GM23338 (cell line): ENCODE data around the gene PDE6A. TPM values are rescaled to one million over a fixed set of nuclear protein-coding genes. Genes with fewer than 3 reads are reported as not detected.

ENCODE experiments used
- ATAC-seq: fragments of 200-7000 bp; cut with Tn5 transposase; 3 replicates; pipeline ENCODE4 v1.9.1; 2020
- DNase-seq: peaks from one replicate; pipeline ENCODE4 v3.0.0-alpha.2; 2015; ENCODE audit warnings: low spot score
- H2AFZ ChIP-seq: fragments of 200-600 bp; sonication (generic); 2 replicates; pipeline ENCODE4 v1.8.0; 2016; ENCODE audit warnings: antibody characterized with exemption, mild to moderate bottlenecking, moderate library complexity
- H3F3A ChIP-seq: fragments of 200-600 bp; sonication (generic); replicated peaks from 2 replicates; pipeline ENCODE4 v1.8.0; 2017; ENCODE audit warnings: antibody characterized with exemption, mixed run types, low read depth
- H3K27ac ChIP-seq: fragments of 200-600 bp; sonication (generic); 2 replicates; pipeline ENCODE4 v1.6.1; 2016; ENCODE audit warnings: low read depth
- H3K27me3 ChIP-seq: fragments of 200-600 bp; sonication (generic); 2 replicates; pipeline ENCODE4 v1.8.0; 2016; ENCODE audit warnings: mild to moderate bottlenecking, mixed run types, moderate library complexity; ENCODE audit not compliant: insufficient read depth
- H3K36me3 ChIP-seq: fragments of 200-600 bp; sonication (generic); 2 replicates; pipeline ENCODE4 v1.8.0; 2016; ENCODE audit warnings: mild to moderate bottlenecking; ENCODE audit not compliant: insufficient read depth
- H3K4me1 ChIP-seq: fragments of 200-600 bp; sonication (generic); 2 replicates; pipeline ENCODE4 v1.8.0; 2016; ENCODE audit warnings: mild to moderate bottlenecking, moderate library complexity; ENCODE audit not compliant: insufficient read depth
- H3K4me2 ChIP-seq: fragments of 200-600 bp; sonication (generic); 2 replicates; pipeline ENCODE4 v1.7.1; 2017; ENCODE audit warnings: mixed run types
- H3K4me3 ChIP-seq: fragments of 200-600 bp; sonication (generic); 2 replicates; pipeline ENCODE4 v1.6.1; 2016; ENCODE audit warnings: mixed run types
- H3K79me2 ChIP-seq: fragments of 200-600 bp; sonication (generic); replicated peaks from 2 replicates; pipeline ENCODE4 v1.8.0; 2017; ENCODE audit warnings: mild to moderate bottlenecking; ENCODE audit not compliant: insufficient read depth
- H3K9me2 ChIP-seq: fragments of 200-600 bp; sonication (generic); 2 replicates; pipeline ENCODE4 v1.8.0; 2017; ENCODE audit not compliant: insufficient read depth
- H4K20me1 ChIP-seq: fragments of 200-600 bp; sonication (generic); replicated peaks from 2 replicates; pipeline ENCODE4 v1.8.0; 2017; ENCODE audit warnings: mild to moderate bottlenecking; ENCODE audit not compliant: insufficient read depth
- H3K27ac Mint-ChIP-seq: 2 replicates; pipeline ENCODE4 v1.8.0; 2020; ENCODE audit warnings: inconsistent platforms, mild to moderate bottlenecking, moderate library complexity, mixed read lengths
- H3K27me3 Mint-ChIP-seq: 3 replicates; pipeline ENCODE4 v1.8.0; 2022; ENCODE audit warnings: low read depth, mild to moderate bottlenecking, moderate library complexity, mixed read lengths, inconsistent platforms; ENCODE audit not compliant: insufficient read depth, poor library complexity
- H3K36me3 Mint-ChIP-seq: 3 replicates; pipeline ENCODE4 v1.8.0; 2021; ENCODE audit warnings: low read depth, mild to moderate bottlenecking, inconsistent platforms, moderate library complexity, mixed read lengths
- H3K4me1 Mint-ChIP-seq: 3 replicates; pipeline ENCODE4 v1.8.0; 2020; ENCODE audit warnings: mild to moderate bottlenecking, inconsistent platforms, mixed read lengths
- H3K4me3 Mint-ChIP-seq: 3 replicates; pipeline ENCODE4 v1.8.0; 2021; ENCODE audit warnings: moderate library complexity, mild to moderate bottlenecking, inconsistent platforms, mixed read lengths
- H3K9me3 Mint-ChIP-seq: 3 replicates; pipeline ENCODE4 v1.8.0; 2020; ENCODE audit warnings: moderate library complexity, mild to moderate bottlenecking, inconsistent platforms, mixed read lengths
- CREB1 ChIP-seq: fragments of 250-450 bp; sonication (Bioruptor Pico); IDR thresholded peaks from 2 replicates; pipeline ENCODE4 v1.5.0; 2020; ENCODE audit warnings: low read depth, mild to moderate bottlenecking, moderate library complexity
- EZH2 ChIP-seq: fragments of 200-600 bp; sonication (generic); IDR thresholded peaks from one replicate; pipeline ENCODE4 v1.8.0; 2017; ENCODE audit warnings: antibody characterized with exemption, mild to moderate bottlenecking, low read depth; ENCODE audit not compliant: unreplicated experiment
- EZH2phosphoT487 ChIP-seq: fragments of 200-600 bp; sonication (generic); IDR thresholded peaks from one replicate; pipeline ENCODE4 v1.8.1; 2018; ENCODE audit warnings: antibody characterized with exemption; ENCODE audit not compliant: unreplicated experiment
- STAT1 ChIP-seq: IDR thresholded peaks from one replicate; pipeline ENCODE4 v1.6.1; 2016; ENCODE audit warnings: antibody characterized with exemption; ENCODE audit not compliant: unreplicated experiment
- ZNF114 ChIP-seq: fragments of 250-450 bp; sonication (Bioruptor Pico); IDR thresholded peaks from 2 replicates; pipeline ENCODE4 v1.5.0; 2020; ENCODE audit warnings: mild to moderate bottlenecking, moderate library complexity
- ZNF331 ChIP-seq: fragments of 250-450 bp; sonication (Bioruptor Pico); IDR thresholded peaks from 2 replicates; pipeline ENCODE4 v1.5.0; 2020; ENCODE audit warnings: low read depth, mild to moderate bottlenecking, moderate library complexity
- polyA plus RNA-seq: library from polyadenylated mRNA; unstranded; fragments of >200 nt; fragmentation: Nextera tagmentation; extraction: Ambion mirVana; gene quantifications from 2 replicates; pipeline ENCODE4 v1.2.1, GENCODE V29; 2016
- total RNA-seq: library from RNA; depleted of rRNA; stranded (reverse); fragments of >200 nt; shearing (Covaris generic); gene quantifications from 2 replicates; pipeline ENCODE4 v1.2.3, GENCODE V29; 2014
- TF ChIP-seq, protein P1 (sequence below), 2 experiments: fragments of 200-600 bp in 1 of 2; sonication (generic) in 1 of 2; conservative IDR thresholded peaks; 2 replicates each; pipeline versions ENCODE4 v1.5.1 to v1.6.1; 2016 to 2017; ENCODE audit warnings: antibody characterized with exemption in 2 of 2, low read depth in 2 of 2, mild to moderate bottlenecking in 2 of 2, moderate library complexity in 1 of 2
- TF ChIP-seq, protein P2 (sequence below): fragments of 250-450 bp; sonication (Bioruptor Pico); IDR thresholded peaks from 2 replicates; pipeline ENCODE4 v1.5.0; 2020; ENCODE audit warnings: mild to moderate bottlenecking, moderate library complexity
- TF ChIP-seq, protein P3 (sequence below): IDR thresholded peaks from one replicate; pipeline ENCODE4 v1.6.1; 2018; ENCODE audit warnings: antibody characterized with exemption; ENCODE audit not compliant: unreplicated experiment
- TF ChIP-seq, protein P4 (sequence below): IDR thresholded peaks from 2 replicates; pipeline ENCODE4 v1.6.1; 2016; ENCODE audit warnings: antibody characterized with exemption

The PDE6A gene
- total and polyA plus RNA-seq, 2 experiments from 2014 or later, result 0.08 TPM; not detected in 1

DNA sequence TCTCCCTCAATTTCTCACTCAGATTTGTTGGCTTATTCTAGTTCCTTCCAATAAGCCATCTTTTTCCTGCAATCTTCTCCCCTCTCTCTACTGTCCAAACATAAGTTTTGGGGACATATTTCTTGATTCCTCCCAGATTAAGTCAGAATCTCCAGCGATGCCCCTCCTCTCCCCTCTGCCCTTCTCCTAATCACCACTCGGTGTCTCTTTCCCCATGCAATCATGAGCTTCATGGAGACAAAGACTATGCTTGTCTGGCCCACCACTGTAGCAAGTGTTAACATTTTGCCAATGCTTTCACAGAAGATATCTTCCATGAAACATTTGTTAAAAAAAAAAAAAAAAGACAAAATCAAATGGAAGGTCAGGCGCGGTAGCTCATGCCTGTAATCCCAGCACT, 42.4 kb downstream of the PDE6A start:
- Histone ChIP-seq H3K79me2 (no peaks in the 10 kb centered on the region), H3K4me3 (no peak overlapping the region), H2AFZ (no peak overlapping the region), H3K9me2 (no peaks in the 10 kb centered on the region), H3F3A (no peaks in the 10 kb centered on the region), H3K36me3 (no peaks in the 10 kb centered on the region), H3K4me2 (no peak overlapping the region), H3K27ac (no peak overlapping the region), H3K4me1 (no peaks in the 10 kb centered on the region), H3K27me3 (no peaks in the 10 kb centered on the region), H4K20me1 (no peaks in the 10 kb centered on the region)
- TF ChIP-seq, protein P1, sequence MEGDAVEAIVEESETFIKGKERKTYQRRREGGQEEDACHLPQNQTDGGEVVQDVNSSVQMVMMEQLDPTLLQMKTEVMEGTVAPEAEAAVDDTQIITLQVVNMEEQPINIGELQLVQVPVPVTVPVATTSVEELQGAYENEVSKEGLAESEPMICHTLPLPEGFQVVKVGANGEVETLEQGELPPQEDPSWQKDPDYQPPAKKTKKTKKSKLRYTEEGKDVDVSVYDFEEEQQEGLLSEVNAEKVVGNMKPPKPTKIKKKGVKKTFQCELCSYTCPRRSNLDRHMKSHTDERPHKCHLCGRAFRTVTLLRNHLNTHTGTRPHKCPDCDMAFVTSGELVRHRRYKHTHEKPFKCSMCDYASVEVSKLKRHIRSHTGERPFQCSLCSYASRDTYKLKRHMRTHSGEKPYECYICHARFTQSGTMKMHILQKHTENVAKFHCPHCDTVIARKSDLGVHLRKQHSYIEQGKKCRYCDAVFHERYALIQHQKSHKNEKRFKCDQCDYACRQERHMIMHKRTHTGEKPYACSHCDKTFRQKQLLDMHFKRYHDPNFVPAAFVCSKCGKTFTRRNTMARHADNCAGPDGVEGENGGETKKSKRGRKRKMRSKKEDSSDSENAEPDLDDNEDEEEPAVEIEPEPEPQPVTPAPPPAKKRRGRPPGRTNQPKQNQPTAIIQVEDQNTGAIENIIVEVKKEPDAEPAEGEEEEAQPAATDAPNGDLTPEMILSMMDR (conservative IDR thresholded peaks at IDR 0.05; ENCODE audit: low read depth in 2 of 2), result peak; percentile 48 to 62
- no peak for TF ChIP-seq EZH2phosphoT487
- Mint-ChIP-seq H3K36me3 (no peaks in the 10 kb centered on the region), H3K9me3 (no peaks in the 10 kb centered on the region), H3K27me3 (peaks cover 3% of the 10 kb centered on the region), H3K4me3 (no peak overlapping the region), H3K4me1 (no peaks in the 10 kb centered on the region), H3K27ac (no peak overlapping the region)
- peak; percentile 84 for ATAC-seq
- DNase-seq, result peak; percentile 45

DNA sequence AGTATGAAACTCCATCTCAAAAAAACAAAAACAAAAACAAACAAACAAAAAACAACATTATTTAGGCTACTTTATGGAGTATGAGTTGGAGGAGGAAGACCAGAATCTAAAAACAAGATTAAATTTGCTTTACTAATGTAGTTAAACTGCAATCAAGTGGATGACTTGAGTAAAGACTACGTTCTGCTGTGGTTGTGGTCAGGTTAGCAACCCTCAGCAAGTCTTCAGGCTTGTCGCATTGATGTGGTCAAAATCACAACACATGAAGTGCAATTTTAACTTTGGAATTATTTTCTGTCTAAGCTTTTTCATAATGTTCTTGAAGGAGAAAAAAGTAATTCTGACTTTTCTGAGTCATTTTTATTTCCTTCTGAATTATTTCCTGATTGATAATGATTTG, 43.1 kb downstream of the PDE6A start:
- H3K4me3 ChIP-seq, result no peak overlapping the region
- Mint-ChIP-seq H3K27ac (no peak overlapping the region), H3K4me3 (no peak overlapping the region), H3K27me3 (peaks cover 3% of the 10 kb centered on the region), H3K4me1 (no peaks in the 10 kb centered on the region), H3K36me3 (no peaks in the 10 kb centered on the region), H3K9me3 (no peaks in the 10 kb centered on the region)
- no peaks in the 10 kb centered on the region for H3K27me3 ChIP-seq
- H3K4me1 ChIP-seq, result no peaks in the 10 kb centered on the region
- H3F3A ChIP-seq, result no peaks in the 10 kb centered on the region
- H3K27ac ChIP-seq, result no peak overlapping the region
- no peaks in the 10 kb centered on the region for H4K20me1 ChIP-seq
- no peak overlapping the region for H3K4me2 ChIP-seq
- no peak overlapping the region for H2AFZ ChIP-seq
- no peaks in the 10 kb centered on the region for H3K36me3 ChIP-seq
- H3K9me2 ChIP-seq, result no peaks in the 10 kb centered on the region
- no peaks in the 10 kb centered on the region for H3K79me2 ChIP-seq
- ATAC-seq (no peak), DNase-seq (no peak)
- TF ChIP-seq ZNF331 (CRISPR knock-in tag) (no peak), STAT1 (no peak), ZNF114 (CRISPR knock-in tag) (no peak), EZH2phosphoT487 (no peak), EZH2 (no peak), CREB1 (CRISPR knock-in tag) (no peak)
- TF ChIP-seq, protein P2, sequence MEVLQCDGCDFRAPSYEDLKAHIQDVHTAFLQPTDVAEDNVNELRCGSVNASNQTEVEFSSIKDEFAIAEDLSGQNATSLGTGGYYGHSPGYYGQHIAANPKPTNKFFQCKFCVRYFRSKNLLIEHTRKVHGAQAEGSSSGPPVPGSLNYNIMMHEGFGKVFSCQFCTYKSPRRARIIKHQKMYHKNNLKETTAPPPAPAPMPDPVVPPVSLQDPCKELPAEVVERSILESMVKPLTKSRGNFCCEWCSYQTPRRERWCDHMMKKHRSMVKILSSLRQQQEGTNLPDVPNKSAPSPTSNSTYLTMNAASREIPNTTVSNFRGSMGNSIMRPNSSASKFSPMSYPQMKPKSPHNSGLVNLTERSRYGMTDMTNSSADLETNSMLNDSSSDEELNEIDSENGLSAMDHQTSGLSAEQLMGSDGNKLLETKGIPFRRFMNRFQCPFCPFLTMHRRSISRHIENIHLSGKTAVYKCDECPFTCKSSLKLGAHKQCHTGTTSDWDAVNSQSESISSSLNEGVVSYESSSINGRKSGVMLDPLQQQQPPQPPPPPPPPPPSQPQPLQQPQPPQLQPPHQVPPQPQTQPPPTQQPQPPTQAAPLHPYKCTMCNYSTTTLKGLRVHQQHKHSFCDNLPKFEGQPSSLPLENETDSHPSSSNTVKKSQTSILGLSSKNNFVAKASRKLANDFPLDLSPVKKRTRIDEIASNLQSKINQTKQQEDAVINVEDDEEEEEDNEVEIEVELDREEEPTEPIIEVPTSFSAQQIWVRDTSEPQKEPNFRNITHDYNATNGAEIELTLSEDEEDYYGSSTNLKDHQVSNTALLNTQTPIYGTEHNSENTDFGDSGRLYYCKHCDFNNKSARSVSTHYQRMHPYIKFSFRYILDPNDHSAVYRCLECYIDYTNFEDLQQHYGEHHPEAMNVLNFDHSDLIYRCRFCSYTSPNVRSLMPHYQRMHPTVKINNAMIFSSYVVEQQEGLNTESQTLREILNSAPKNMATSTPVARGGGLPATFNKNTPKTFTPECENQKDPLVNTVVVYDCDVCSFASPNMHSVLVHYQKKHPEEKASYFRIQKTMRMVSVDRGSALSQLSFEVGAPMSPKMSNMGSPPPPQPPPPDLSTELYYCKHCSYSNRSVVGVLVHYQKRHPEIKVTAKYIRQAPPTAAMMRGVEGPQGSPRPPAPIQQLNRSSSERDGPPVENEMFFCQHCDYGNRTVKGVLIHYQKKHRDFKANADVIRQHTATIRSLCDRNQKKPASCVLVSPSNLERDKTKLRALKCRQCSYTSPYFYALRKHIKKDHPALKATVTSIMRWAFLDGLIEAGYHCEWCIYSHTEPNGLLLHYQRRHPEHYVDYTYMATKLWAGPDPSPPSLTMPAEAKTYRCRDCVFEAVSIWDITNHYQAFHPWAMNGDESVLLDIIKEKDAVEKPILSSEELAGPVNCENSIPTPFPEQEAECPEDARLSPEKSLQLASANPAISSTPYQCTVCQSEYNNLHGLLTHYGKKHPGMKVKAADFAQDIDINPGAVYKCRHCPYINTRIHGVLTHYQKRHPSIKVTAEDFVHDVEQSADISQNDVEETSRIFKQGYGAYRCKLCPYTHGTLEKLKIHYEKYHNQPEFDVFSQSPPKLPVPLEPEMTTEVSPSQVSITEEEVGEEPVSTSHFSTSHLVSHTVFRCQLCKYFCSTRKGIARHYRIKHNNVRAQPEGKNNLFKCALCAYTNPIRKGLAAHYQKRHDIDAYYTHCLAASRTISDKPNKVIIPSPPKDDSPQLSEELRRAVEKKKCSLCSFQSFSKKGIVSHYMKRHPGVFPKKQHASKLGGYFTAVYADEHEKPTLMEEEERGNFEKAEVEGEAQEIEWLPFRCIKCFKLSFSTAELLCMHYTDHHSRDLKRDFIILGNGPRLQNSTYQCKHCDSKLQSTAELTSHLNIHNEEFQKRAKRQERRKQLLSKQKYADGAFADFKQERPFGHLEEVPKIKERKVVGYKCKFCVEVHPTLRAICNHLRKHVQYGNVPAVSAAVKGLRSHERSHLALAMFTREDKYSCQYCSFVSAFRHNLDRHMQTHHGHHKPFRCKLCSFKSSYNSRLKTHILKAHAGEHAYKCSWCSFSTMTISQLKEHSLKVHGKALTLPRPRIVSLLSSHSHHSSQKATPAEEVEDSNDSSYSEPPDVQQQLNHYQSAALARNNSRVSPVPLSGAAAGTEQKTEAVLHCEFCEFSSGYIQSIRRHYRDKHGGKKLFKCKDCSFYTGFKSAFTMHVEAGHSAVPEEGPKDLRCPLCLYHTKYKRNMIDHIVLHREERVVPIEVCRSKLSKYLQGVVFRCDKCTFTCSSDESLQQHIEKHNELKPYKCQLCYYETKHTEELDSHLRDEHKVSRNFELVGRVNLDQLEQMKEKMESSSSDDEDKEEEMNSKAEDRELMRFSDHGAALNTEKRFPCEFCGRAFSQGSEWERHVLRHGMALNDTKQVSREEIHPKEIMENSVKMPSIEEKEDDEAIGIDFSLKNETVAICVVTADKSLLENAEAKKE (CRISPR knock-in tag), result no peak
- TF ChIP-seq, protein P3, sequence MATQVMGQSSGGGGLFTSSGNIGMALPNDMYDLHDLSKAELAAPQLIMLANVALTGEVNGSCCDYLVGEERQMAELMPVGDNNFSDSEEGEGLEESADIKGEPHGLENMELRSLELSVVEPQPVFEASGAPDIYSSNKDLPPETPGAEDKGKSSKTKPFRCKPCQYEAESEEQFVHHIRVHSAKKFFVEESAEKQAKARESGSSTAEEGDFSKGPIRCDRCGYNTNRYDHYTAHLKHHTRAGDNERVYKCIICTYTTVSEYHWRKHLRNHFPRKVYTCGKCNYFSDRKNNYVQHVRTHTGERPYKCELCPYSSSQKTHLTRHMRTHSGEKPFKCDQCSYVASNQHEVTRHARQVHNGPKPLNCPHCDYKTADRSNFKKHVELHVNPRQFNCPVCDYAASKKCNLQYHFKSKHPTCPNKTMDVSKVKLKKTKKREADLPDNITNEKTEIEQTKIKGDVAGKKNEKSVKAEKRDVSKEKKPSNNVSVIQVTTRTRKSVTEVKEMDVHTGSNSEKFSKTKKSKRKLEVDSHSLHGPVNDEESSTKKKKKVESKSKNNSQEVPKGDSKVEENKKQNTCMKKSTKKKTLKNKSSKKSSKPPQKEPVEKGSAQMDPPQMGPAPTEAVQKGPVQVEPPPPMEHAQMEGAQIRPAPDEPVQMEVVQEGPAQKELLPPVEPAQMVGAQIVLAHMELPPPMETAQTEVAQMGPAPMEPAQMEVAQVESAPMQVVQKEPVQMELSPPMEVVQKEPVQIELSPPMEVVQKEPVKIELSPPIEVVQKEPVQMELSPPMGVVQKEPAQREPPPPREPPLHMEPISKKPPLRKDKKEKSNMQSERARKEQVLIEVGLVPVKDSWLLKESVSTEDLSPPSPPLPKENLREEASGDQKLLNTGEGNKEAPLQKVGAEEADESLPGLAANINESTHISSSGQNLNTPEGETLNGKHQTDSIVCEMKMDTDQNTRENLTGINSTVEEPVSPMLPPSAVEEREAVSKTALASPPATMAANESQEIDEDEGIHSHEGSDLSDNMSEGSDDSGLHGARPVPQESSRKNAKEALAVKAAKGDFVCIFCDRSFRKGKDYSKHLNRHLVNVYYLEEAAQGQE, result no peak
- TF ChIP-seq, protein P4, sequence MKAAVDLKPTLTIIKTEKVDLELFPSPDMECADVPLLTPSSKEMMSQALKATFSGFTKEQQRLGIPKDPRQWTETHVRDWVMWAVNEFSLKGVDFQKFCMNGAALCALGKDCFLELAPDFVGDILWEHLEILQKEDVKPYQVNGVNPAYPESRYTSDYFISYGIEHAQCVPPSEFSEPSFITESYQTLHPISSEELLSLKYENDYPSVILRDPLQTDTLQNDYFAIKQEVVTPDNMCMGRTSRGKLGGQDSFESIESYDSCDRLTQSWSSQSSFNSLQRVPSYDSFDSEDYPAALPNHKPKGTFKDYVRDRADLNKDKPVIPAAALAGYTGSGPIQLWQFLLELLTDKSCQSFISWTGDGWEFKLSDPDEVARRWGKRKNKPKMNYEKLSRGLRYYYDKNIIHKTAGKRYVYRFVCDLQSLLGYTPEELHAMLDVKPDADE, result no peak
